Keratinocyte (primary cell): ENCODE data around the gene INPP5A. TPM values are rescaled to one million over a fixed set of nuclear protein-coding genes. Genes with fewer than 3 reads are reported as not detected.

Source experiments
- DNase-seq: peaks from one replicate; pipeline ENCODE4 v3.0.0-alpha.2; 2011; ENCODE audit warnings: low read depth, missing footprints, low spot score
- FAIRE-seq: peaks from 2 replicates; lab custom pipeline; 2011; peaks lifted over from hg19 to GRCh38; lab: Jason Lieb, UNC
- H2AFZ ChIP-seq: 2 replicates; pipeline ENCODE4 v1.6.0; 2012; ENCODE audit warnings: low read length, control low read depth, inconsistent platforms; ENCODE audit not compliant: control insufficient read depth
- H3K27ac ChIP-seq: 2 replicates; pipeline ENCODE4 v1.5.1; 2011; ENCODE audit warnings: low read length; ENCODE audit not compliant: control insufficient read depth, insufficient read depth
- H3K27me3 ChIP-seq: 3 replicates; pipeline ENCODE4 v1.6.0; 2011; ENCODE audit warnings: low read length; ENCODE audit not compliant: control insufficient read depth, insufficient read depth; ENCODE audit errors: extremely low read depth
- H3K36me3 ChIP-seq, 2 experiments: 2 replicates in 1 of 2; 3 replicates in 1 of 2; pipeline ENCODE4 v1.5.1; 2011; ENCODE audit warnings: low read length in 2 of 2, mild to moderate bottlenecking in 1 of 2; ENCODE audit not compliant: control insufficient read depth in 2 of 2, insufficient read depth in 2 of 2; ENCODE audit errors: extremely low read depth in 1 of 2
- H3K4me1 ChIP-seq: 3 replicates; pipeline ENCODE4 v1.5.1; 2011; ENCODE audit warnings: low read length; ENCODE audit not compliant: control insufficient read depth, insufficient read depth; ENCODE audit errors: extremely low read depth
- H3K4me2 ChIP-seq: 3 replicates; pipeline ENCODE4 v1.6.0; 2011; ENCODE audit warnings: low read depth, low read length; ENCODE audit not compliant: control insufficient read depth, insufficient read depth; ENCODE audit errors: extremely low read depth
- H3K4me3 ChIP-seq, 3 experiments: fragments of 200-600 bp in 1 of 3; sonication (generic) in 1 of 3; 2 replicates in 2 of 3; 3 replicates in 1 of 3; pipeline ENCODE4 v1.5.1; 2011 to 2016; ENCODE audit warnings: low read length in 3 of 3, mild to moderate bottlenecking in 3 of 3, control low read depth in 2 of 3, inconsistent platforms in 1 of 3, low read depth in 1 of 3, mixed read lengths in 1 of 3, mixed run types in 1 of 3, moderate library complexity in 1 of 3; ENCODE audit not compliant: control insufficient read depth in 2 of 3, insufficient read depth in 2 of 3; ENCODE audit errors: extremely low read depth in 1 of 3
- H3K79me2 ChIP-seq: 2 replicates; pipeline ENCODE4 v1.6.0; 2012; ENCODE audit warnings: low read length; ENCODE audit not compliant: control insufficient read depth, insufficient read depth
- H3K9ac ChIP-seq: 3 replicates; pipeline ENCODE4 v1.6.0; 2011; ENCODE audit warnings: low read length; ENCODE audit not compliant: control insufficient read depth, insufficient read depth; ENCODE audit errors: extremely low read depth
- H3K9me1 ChIP-seq: 3 replicates; pipeline ENCODE4 v1.6.0; 2011; ENCODE audit warnings: low read length; ENCODE audit not compliant: control insufficient read depth, insufficient read depth; ENCODE audit errors: extremely low read depth
- H3K9me3 ChIP-seq: 2 replicates; pipeline ENCODE4 v1.5.1; 2012; ENCODE audit warnings: low read depth, low read length; ENCODE audit not compliant: control insufficient read depth
- H4K20me1 ChIP-seq: 3 replicates; pipeline ENCODE4 v1.6.0; 2011; ENCODE audit warnings: low read length; ENCODE audit not compliant: control insufficient read depth, insufficient read depth; ENCODE audit errors: extremely low read depth
- EZH2 ChIP-seq: IDR thresholded peaks from one replicate; pipeline ENCODE4 v1.6.1; 2012; ENCODE audit warnings: inconsistent platforms, mild to moderate bottlenecking, low read length, moderate library complexity
- dilution Hi-C: fragments of 300-500 bp; cut with MboI; formaldehyde crosslinking; loops from one replicate; pipeline ENCODE4 v1.7.0; 2020; ENCODE audit warnings: low sequenced_read_pairs; ENCODE audit not compliant: extremely low pct_ligation_motif_present
- polyA plus RNA-seq, 5 experiments: library from polyadenylated mRNA; depleted of rRNA in 3 of 5; stranded (reverse) in 3 of 5; stranded (forward) in 1 of 5; unstranded in 1 of 5; fragments of >200 nt; gene quantifications; 1 replicate in 1 of 5; 2 replicates in 3 of 5; 3 replicates in 1 of 5; pipeline versions ENCODE4 v1.2.1 to v1.2.3, GENCODE V29; 2011 to 2012; ENCODE audit warnings: missing spikeins in 2 of 5, low read depth in 1 of 5, low replicate concordance in 1 of 5
- TF ChIP-seq, protein P1 (sequence below), 3 experiments: IDR thresholded peaks in 1 of 3; conservative IDR thresholded peaks in 1 of 3; optimal IDR thresholded peaks in 1 of 3; 2 replicates in 2 of 3; 3 replicates in 1 of 3; pipeline versions ENCODE3 to v1.5.1; 2011; ENCODE audit warnings: low read length in 3 of 3, mild to moderate bottlenecking in 3 of 3, moderate library complexity in 2 of 3, control low read depth in 1 of 3, inconsistent platforms in 1 of 3; ENCODE audit not compliant: insufficient read depth in 2 of 3; ENCODE audit errors: extremely low read depth in 1 of 3

INPP5A gene
- polyA plus RNA-seq, 1 donor (not counting 4 experiments of a cell fraction or from before 2014, with no cell fraction given) = 11.2 TPM

DNA sequence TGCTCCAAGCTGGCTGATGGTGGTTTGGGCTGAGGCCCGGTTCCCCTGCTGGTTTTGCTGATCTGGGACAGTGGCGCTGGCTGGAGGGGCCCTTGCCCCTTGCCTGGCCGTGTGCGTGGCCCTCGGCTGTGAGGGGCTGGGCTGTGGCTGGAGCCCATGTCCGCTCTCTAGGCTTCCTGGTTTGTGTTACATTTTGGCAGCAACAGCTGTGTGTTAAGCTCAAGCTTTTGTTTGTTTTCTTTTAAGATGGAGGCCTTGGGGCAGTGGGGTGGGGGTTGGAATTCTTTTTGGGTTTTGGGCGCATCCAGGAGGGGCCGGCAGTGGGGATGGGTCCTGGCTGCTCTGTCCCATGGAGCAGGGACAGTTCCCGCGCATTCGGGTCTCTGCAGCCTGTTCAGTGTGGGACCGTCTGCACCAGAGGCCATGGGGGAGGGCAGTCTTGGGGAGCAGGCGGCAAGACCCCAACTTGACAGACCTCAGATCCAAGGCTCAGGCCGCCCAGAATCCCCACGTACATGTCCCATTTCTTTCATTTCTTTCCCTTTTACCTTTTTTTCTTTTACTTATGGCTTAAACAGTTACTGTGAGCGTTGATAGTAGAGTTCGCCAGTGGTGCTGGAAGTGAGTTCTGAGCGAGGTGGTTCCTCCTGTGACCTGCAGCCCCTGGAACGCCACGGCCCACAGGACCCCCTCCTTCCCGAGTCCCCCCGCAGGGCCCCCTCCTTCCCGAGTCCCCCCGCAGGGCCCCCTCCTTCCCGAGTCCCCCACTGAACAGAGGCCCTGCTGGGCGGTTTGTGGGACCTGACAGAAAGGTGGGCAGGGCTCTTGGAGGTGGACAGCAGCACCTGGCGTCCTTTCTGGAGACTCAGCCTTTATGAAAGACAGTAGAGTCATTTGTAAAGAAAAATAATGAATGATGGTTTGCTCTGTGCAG lies 75.3 kb downstream of the INPP5A start:
- TF ChIP-seq, protein P1, sequence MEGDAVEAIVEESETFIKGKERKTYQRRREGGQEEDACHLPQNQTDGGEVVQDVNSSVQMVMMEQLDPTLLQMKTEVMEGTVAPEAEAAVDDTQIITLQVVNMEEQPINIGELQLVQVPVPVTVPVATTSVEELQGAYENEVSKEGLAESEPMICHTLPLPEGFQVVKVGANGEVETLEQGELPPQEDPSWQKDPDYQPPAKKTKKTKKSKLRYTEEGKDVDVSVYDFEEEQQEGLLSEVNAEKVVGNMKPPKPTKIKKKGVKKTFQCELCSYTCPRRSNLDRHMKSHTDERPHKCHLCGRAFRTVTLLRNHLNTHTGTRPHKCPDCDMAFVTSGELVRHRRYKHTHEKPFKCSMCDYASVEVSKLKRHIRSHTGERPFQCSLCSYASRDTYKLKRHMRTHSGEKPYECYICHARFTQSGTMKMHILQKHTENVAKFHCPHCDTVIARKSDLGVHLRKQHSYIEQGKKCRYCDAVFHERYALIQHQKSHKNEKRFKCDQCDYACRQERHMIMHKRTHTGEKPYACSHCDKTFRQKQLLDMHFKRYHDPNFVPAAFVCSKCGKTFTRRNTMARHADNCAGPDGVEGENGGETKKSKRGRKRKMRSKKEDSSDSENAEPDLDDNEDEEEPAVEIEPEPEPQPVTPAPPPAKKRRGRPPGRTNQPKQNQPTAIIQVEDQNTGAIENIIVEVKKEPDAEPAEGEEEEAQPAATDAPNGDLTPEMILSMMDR (optimal IDR thresholded peaks at IDR 0.05 in 1 of 3, IDR thresholded peaks at IDR 0.05 in 1 of 3, conservative IDR thresholded peaks at IDR 0.05 in 1 of 3; ENCODE audit: extremely low read depth in 1 of 3, insufficient read depth in 2 of 3, low read length in 3 of 3) = no peak
- no peak for TF ChIP-seq EZH2
- DNase-seq = no peak
- no peaks in the 10 kb centered on the region for H3K9me3 ChIP-seq
- dilution Hi-C loops = no loop called here
- H3K4me1 ChIP-seq = no peaks in the 10 kb centered on the region
- H3K4me2 ChIP-seq = no peak overlapping the region
- H3K9ac ChIP-seq = no peak overlapping the region
- no peaks in the 10 kb centered on the region for H3K79me2 ChIP-seq
- H3K27me3 ChIP-seq = no peaks in the 10 kb centered on the region
- no peaks in the 10 kb centered on the region for H4K20me1 ChIP-seq
- no peaks in the 10 kb centered on the region for H3K9me1 ChIP-seq
- H3K4me3 ChIP-seq = no peak overlapping the region
- FAIRE-seq = no peak
- H3K36me3 ChIP-seq = no peaks in the 10 kb centered on the region
- no peak overlapping the region for H2AFZ ChIP-seq
- H3K27ac ChIP-seq = no peak overlapping the region

DNA sequence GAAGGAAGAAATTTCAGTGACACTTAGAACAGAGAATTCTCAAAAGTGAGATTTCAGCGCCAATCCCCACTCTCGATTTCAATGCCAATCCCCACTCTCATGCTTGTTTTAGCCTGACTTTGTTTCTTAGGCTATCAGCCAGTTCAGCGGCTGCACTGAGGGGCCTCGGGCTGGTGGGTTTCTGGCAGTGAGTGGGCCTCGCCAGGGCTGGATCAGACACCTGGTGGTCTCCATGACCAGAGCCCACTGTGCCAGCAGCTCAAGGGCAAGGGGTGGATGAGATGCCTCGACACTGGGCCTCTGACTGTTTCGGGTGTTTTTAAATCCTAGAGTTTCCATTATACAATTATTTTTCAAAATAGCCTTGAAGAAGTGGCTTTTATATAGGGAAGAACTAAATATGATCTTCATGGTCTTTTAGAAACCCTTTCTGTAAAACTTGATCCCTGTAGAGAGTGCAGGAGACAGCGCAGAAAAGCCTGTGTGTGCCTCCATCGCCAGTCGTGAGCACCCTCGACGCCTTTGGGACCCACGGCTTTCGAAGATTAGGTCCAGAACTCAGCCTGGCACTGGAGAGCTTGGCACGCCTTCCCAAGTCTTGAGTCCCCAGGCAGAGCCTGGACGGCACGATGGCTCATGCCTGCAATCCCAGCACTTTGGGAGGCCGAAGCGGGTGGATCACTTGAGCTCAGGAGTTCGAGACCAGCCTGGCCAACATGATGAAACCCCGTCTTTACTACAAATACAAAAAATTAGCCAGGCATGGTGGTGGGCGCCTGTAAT lies 76.2 kb downstream of the INPP5A start:
- dilution Hi-C loops = no loop called here
- H3K9me3 ChIP-seq = no peaks in the 10 kb centered on the region
- H3K36me3 ChIP-seq = no peaks in the 10 kb centered on the region
- TF ChIP-seq, protein P1 (optimal IDR thresholded peaks at IDR 0.05 in 1 of 3, IDR thresholded peaks at IDR 0.05 in 1 of 3, conservative IDR thresholded peaks at IDR 0.05 in 1 of 3; ENCODE audit: extremely low read depth in 1 of 3, insufficient read depth in 2 of 3, low read length in 3 of 3) = no peak
- TF ChIP-seq EZH2 = no peak
- no peaks in the 10 kb centered on the region for H4K20me1 ChIP-seq
- H3K4me1 ChIP-seq = no peaks in the 10 kb centered on the region
- H2AFZ ChIP-seq = no peak overlapping the region
- DNase-seq (no peak), FAIRE-seq (no peak)
- no peaks in the 10 kb centered on the region for H3K27me3 ChIP-seq
- no peaks in the 10 kb centered on the region for H3K9me1 ChIP-seq
- H3K79me2 ChIP-seq = no peaks in the 10 kb centered on the region
- H3K4me2 ChIP-seq = no peak overlapping the region
- no peak overlapping the region for H3K27ac ChIP-seq
- no peak overlapping the region for H3K9ac ChIP-seq
- no peak overlapping the region for H3K4me3 ChIP-seq
